Adrenal gland (tissue), 5 donors: ENCODE results near the gene TAS2R4.

Source experiments
- POLR2A ChIP-seq, 2 donors: fragments of 450-650 bp; IDR thresholded peaks; one replicate each; pipeline ENCODE4 v1.6.1; 2017; ENCODE audit warnings: antibody characterized with exemption in 2 of 2, mild to moderate bottlenecking in 2 of 2, moderate library complexity in 1 of 2
- TF ChIP-seq, protein P1 (sequence below), 6 experiments: fragments of 450-650 bp in 4 of 6; fragments of 200-600 bp in 2 of 6; sonication (generic) in 1 of 6; IDR thresholded peaks; 1 replicate in 5 of 6; 2 replicates in 1 of 6; pipeline versions ENCODE4 v1.5.1 to v1.8.0; 2016 to 2021; ENCODE audit warnings: antibody characterized with exemption in 6 of 6, mild to moderate bottlenecking in 2 of 6, moderate library complexity in 1 of 6
- donor health status: DM: no; HTN: no; CAD: no.

DNA sequence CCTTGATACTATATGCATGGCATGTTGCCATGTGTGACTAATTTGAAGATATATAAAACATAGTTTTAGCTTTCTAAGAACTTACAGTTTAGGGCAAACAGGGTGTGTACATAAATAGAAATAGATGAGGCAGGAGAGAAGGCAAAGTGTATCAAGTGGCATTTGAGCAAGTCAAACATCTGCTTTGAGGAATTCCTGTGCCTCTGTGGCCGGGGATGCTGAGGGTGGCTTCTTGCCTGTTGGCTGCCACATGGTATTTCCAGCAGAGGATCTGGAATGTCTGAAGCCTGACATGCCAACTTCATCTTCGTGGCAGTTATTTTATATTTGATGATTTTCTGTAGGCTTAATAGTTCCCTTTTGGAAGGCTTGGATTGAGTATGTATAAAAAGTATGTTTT is 32.3 kb upstream of the TAS2R4 start:
- TF ChIP-seq, protein P1, sequence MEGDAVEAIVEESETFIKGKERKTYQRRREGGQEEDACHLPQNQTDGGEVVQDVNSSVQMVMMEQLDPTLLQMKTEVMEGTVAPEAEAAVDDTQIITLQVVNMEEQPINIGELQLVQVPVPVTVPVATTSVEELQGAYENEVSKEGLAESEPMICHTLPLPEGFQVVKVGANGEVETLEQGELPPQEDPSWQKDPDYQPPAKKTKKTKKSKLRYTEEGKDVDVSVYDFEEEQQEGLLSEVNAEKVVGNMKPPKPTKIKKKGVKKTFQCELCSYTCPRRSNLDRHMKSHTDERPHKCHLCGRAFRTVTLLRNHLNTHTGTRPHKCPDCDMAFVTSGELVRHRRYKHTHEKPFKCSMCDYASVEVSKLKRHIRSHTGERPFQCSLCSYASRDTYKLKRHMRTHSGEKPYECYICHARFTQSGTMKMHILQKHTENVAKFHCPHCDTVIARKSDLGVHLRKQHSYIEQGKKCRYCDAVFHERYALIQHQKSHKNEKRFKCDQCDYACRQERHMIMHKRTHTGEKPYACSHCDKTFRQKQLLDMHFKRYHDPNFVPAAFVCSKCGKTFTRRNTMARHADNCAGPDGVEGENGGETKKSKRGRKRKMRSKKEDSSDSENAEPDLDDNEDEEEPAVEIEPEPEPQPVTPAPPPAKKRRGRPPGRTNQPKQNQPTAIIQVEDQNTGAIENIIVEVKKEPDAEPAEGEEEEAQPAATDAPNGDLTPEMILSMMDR (IDR thresholded peaks at IDR 0.05) = no peak
- no peak for TF ChIP-seq POLR2A (IDR thresholded peaks at IDR 0.05)
